GM10266 (cell line): ENCODE results near the gene ITPR1.
"Not testable (repeated sequence)": the region's sequence is repeated elsewhere in the genome, so short reads cannot be mapped to it uniquely, and the experiment has no call there.

Experiments used
- DNase-seq: peaks from one replicate; pipeline ENCODE4 v3.0.0; 2012; ENCODE audit errors: extremely low spot score
- CTCF ChIP-seq: IDR thresholded peaks from 2 replicates; pipeline ENCODE4 v1.5.1; 2012; ENCODE audit warnings: mild to moderate bottlenecking, low read depth; ENCODE audit not compliant: control insufficient read depth, insufficient read depth; ENCODE audit errors: missing control alignments

Gene ITPR1

GRCh38 chr3:4587838-4588105, 94.6 kb downstream of the ITPR1 start:
- no peak for TF ChIP-seq CTCF
- DNase-seq, result no peak

- no peak for TF ChIP-seq CTCF
- no peak for DNase-seq
Observed at GRCh38 chr3:4588466-4588865, 95.3 kb downstream of the ITPR1 start.

GRCh38 chr3:4589475-4590097, 96.4 kb downstream of the ITPR1 start:
- no peak for DNase-seq

GRCh38 chr3:4590849-4591248, 97.7 kb downstream of the ITPR1 start:
- not testable (repeated sequence) for DNase-seq

More at GRCh38 chr3:4589475-4590097, 96.4 kb downstream of the ITPR1 start:
- no peak for TF ChIP-seq CTCF

- TF ChIP-seq CTCF, result no peak
- no peak for DNase-seq
Observed at GRCh38 chr3:4591669-4592068, 98.5 kb downstream of the ITPR1 start.

- no peak for DNase-seq
- no peak for TF ChIP-seq CTCF
Observed at GRCh38 chr3:4593014-4593413, 99.9 kb downstream of the ITPR1 start.

GRCh38 chr3:4595710-4596113, 102.6 kb downstream of the ITPR1 start:
- DNase-seq, result no peak
- TF ChIP-seq CTCF, result no peak

GRCh38 chr3:4596612-4597011, 103.5 kb downstream of the ITPR1 start:
- no peak for TF ChIP-seq CTCF
- DNase-seq, result no peak
